GM23248 (cell line): ENCODE data around the gene DEFB112.

ENCODE experiments used
- EZH2 ChIP-seq: fragments of 200-600 bp; sonication (generic); IDR thresholded peaks from 2 replicates; pipeline ENCODE4 v1.6.1; 2018; ENCODE audit warnings: antibody characterized with exemption, mild to moderate bottlenecking; ENCODE audit not compliant: insufficient read depth, poor library complexity, severe bottlenecking
- EZH2phosphoT487 ChIP-seq: fragments of 200-600 bp; sonication (generic); IDR thresholded peaks from 2 replicates; pipeline ENCODE4 v1.6.1; 2018; ENCODE audit warnings: antibody characterized with exemption, moderate library complexity, mild to moderate bottlenecking, low read depth; ENCODE audit not compliant: insufficient read depth

DNA sequence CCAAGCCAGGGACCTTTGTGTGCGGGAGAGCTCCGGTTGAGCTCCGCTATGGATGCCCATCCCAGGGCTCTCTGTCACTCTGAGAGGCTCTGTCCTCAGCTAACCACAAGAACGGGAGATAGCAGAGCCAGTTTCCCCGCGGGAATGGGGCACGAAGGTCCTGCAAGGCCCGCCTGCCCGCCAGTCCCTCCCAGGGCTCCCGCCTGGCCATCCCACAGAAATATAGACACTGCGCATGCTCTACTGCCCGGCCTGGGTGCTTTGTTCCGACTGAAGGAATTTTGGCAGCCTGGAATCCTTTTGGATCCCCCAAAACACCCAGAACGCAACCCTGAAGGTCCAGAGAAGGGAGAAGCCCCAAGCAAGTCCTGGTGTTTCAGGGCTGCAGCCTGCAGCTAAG, 19.4 kb downstream of the DEFB112 start:
- TF ChIP-seq EZH2: no peak
- TF ChIP-seq EZH2phosphoT487: no peak
